Hindlimb muscle (tissue), 1 donor: ENCODE data around the gene SELPLG. TPM values are rescaled to one million over a fixed set of nuclear protein-coding genes. Genes with fewer than 3 reads are reported as not detected.
A peak's percentile ranks its signal among the peaks of the same experiment; 100 is the strongest.

ENCODE experiments used
- DNase-seq: peaks from one replicate; pipeline ENCODE4 v3.0.0-alpha.2; 2013
- polyA plus RNA-seq: library from polyadenylated mRNA; unstranded; fragments of 120-200 nt; gene quantifications from one replicate; pipeline ENCODE4 v1.2.1, GENCODE V29; 2013; ENCODE audit not compliant: insufficient read length

SELPLG gene
- polyA plus RNA-seq, 1 donor = 5.2 TPM

GRCh38 chr12:108618079-108618952, 15.4 kb downstream of the SELPLG start:
- peak; percentile 87 for DNase-seq

DNA sequence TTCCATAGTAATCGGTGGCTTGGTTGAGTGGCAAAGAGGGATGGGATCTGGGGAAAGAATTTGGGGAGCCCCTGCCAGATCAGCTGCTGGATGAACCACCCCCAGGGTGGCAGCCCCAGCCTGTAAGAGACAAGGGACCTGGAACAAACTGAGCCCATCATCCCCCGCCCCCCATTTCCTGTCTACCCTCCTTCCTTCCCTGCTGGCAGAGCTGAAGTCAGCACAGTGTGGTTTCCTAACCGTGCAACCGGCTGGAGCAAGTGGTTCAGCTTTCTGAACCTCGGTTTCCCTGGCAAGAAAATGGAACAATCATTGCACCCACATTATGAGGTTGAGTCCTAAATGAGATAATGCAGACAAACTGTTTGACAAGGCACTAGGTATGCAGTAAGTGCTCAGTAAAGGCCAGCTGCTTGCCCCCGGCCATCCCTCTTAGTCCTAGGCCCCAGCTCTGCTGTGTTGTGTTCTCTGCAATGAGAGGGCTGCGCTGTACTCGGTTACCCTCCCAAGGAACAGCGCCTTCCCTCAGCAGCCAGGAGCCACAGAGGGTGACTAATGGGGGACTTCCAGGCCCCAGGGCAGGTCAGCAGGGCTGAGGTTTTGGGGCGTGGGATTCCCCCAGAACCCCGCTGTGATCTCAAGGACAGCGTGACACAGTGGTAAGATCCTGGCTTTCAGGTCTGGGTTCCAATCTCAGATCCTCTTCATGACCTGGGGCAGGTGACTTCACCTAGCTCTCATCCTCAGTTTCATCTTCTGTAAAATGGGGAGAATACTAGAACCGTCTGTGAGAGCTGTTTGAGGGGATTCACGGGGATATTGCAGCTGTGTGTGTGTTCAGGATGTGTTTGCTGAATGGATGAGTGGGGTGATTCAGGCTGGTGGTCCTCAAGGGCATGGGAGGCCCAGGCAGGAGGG, 16.5 kb downstream of the SELPLG start:
- DNase-seq = no peak

GRCh38 chr12:108616359-108616758, 17.3 kb downstream of the SELPLG start:
- no peak for DNase-seq

DNA sequence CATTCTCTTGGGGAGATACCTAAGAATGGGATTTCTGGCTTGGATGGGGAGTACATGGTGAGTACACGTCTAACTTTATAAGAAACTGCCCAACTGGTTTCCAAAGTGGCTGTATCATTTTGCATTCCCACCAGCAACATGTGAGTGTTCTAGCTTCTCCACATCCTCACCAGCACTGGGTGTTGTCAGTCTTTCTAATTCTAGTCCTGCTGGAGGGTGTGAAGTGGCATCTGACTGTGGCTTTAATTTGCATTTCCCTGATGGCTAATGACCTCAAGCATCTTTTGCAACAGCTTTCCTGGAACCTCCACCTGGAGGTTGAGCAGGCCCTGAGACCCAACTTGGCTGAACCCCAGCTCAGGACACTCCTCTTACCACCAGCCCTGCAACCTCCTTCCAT, 17.8 kb downstream of the SELPLG start:
- DNase-seq = no peak

DNA sequence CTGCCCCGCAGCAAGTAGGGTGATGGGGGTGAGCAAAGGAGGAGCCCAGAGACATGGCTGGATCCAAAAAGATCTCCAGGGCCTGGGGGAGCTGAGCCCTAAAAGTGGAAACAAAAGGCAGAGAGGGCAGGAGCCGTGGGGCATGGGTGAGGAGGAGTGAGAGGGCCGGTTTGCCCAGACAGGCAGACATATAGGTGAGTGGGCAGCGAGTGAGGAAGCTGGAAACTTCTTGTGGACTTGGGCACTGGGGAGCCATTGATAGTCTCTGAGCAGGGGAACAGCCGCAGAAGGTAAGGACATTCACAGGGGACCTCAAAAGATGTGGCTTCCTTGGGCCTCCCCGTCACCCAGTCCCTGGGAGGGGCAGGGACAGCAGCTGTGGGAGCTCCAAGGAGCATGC, 19.1 kb downstream of the SELPLG start:
- DNase-seq = no peak

DNA sequence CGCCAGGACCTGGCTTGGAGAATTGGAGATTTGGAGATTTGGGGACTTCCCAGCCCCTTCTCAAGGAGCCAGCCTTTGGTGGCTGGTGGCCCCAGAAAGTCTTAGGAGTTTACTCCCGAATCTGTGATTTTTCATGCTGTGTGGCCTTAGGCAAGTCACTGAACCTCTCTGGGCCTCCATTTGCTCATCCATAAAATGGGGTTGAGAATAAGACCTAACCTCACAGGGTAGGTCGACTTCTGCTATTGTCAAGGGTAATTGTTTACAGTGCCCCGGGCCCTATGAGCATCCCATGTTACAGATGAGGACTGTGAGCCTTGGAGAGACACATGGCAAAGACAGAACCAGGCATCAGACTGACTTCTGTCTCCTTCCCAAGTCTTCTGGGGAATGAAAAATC, 19.7 kb downstream of the SELPLG start:
- DNase-seq = no peak

- no peak for DNase-seq
Measured at GRCh38 chr12:108613548-108613947, 20.1 kb downstream of the SELPLG start.

- DNase-seq = no peak
Measured at GRCh38 chr12:108612788-108613282, 20.9 kb downstream of the SELPLG start.

- DNase-seq = no peak
Measured at GRCh38 chr12:108611884-108612415, 21.7 kb downstream of the SELPLG start.

- DNase-seq = no peak
Measured at GRCh38 chr12:108610856-108611605, 22.7 kb downstream of the SELPLG start.

GRCh38 chr12:108610336-108610815, 23.3 kb downstream of the SELPLG start:
- DNase-seq = no peak

DNA sequence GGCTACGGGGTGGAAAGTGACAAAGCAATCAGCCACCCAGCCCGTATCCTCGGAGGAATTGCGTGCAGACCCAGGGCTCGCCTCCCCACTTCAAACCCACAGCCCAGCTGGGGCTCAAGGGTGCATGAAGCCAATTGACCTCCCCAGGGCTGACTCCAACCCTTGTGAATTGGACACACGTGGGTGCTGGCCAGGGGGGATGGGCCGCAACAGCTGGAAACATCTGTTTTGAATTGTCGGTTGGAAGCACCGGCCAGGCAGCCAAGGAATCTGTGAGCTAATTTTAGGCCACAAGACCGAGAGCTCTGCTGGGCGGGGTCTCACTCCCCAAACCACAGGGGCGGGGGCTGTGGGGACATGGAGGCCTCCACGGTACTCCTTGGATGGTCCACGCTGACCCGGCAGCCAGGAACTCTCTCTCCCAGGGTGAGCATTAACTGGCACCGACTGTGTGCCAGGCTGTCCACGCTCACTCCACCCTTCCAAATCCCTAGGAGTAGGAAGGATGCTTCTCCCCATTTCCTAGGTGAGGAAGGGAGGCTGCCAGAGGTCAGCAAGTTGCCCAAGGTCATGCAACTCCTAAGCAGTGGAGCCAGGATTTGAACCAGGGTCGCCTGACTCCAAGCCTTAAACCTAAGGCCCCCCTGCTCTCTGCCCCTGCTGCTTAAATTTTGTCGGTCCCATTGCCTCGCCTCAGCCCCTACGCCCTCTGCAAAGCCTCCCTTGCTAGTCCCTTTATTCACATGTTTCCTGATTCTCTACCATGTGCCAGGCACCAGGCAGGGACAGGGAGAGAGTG, 24.0 kb downstream of the SELPLG start:
- peak; percentile 93 for DNase-seq

GRCh38 chr12:108608616-108609015, 25.1 kb downstream of the SELPLG start:
- DNase-seq = no peak

DNA sequence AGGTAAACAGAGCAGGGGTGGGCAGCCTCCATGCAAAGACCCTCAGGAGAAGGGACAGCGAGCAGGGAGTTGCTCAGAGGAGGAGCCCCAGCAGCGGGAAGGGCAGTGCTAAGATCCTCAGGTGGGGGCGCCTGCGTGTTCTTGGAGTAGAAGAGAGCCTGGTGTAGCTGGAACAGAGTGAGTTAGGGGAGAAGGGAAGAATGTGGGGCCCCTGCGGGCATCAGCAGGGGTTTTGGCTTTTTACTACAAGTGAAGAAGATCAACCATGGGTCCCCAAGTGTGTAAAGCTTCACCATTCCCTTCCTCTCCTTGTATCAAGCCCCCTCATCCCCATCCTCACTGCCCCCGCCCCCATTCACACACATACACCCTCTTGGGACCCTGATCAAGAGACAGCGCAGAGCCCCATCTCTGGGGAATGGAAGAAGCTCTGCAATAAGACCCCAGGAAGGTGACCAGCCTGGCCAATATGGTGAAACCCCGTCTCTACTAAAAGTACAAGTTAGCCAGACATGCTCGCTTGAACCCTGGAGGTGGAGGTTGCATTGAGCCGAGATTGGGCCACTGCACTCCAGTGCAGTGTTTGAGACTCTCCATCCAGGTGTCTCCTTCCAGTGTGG, 25.6 kb downstream of the SELPLG start:
- no peak for DNase-seq

- no peak for DNase-seq
Measured at GRCh38 chr12:108606492-108606891, 27.2 kb downstream of the SELPLG start.

DNA sequence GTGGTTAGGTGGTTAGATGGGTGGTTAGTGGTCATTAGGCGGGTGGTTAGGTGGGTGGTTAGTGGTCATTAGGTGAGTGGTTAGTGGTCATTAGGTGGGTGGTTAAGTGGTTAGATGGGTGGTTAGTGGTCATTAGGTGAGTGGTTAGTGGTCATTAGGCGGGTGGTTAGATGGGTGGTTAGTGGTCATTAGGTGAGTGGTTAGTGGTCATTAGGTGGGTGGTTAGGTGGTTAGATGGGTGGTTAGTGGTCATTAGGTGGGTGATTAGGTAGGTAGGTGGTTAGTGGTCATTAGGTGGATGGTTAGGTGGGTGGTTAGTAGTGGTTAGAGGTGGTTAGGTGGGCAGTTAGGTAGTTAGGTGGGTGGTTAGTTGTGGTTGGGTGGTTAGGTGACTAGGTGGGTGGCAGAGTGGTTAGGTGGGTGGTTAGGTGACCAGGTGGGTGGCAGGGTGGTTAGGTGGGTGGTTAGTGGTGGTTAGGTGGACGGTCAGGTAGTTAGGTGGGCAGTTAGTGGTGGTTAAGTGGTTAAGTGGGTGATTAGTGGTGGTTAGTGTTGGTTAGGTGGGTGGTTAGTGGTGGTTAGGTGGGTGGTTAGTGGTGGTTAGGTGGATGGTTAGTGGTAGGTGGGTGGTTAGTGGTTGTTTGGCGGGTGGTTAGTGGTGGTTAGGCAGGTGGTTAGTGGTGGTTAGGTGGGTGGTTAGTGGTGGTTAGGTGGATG, 27.8 kb downstream of the SELPLG start:
- no peak for DNase-seq

DNA sequence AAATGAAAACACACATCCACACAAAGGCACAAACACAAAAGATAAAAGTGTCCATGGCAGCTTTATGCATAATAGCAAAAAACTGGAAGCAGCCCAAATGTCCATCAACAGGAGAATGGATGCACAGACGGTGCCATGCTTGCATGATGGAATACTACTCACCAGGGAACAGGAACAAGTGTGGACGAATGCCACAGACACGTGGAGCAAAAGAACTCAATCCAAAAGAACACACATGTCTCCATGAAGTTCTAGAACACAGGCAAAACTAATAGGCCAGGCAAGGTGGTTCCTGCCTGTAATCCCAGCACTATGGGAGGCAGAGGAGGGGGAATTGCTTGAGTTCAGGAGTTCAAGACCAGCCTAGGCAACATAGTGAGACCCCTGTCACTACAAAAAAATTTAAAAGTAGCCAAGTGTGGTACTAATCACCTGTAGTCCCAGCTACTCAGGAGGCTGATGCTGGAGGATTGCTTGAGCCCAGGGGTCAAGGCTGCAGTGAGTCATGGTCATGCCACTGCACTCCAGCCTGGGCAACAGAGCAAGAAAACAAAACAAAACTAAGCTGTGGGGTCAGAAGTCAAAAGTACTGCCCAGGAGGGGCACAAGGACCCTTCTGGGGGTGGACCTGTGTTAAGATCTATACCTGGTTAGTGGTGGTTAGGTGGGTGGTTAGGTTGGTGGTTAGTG, 28.5 kb downstream of the SELPLG start:
- no peak for DNase-seq

DNA sequence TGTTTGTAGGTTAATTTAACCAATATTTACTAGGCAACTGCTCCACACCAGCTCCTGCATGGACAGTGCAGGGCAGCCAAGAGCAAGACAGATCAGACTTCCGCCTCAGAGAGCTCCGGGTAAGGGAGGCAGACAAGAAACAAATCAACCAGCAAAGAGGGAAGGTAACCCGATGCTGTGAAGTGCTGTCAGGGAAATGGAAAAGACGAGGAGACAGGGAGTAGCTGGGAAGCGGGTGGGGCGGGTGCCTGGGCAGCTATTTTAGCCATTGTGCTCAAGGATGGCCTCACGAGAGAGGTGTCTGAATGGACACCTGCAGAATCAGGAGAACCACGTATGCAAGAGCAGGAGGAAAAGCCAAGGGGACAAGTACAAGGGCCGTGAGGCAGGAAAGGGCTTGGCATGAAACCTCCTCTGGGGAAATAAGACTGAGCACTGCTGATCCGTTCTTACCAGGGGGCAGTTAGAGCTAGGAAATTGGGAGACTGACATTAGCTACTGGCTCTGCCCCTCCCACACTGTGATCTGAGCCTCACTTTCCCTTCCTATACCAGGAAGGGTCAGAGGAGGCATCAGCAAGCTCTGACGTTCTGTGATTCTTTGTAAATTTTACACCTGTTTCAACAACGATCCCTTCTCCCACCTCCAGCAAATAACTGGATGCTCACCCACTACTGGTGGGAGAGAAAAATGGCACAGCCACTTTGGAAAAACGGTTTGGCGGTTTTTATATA, 29.3 kb downstream of the SELPLG start:
- DNase-seq = no peak

GRCh38 chr12:108603743-108604142, 30.0 kb downstream of the SELPLG start:
- no peak for DNase-seq
